Vagina (tissue), 2 donors: ENCODE results near the gene FUS.

Experiments
- CTCF ChIP-seq, 3 experiments: fragments of 450-650 bp in 2 of 3; fragments of 200-600 bp in 1 of 3; sonication (generic) in 1 of 3; IDR thresholded peaks; one replicate each; pipeline ENCODE4 v1.5.1; 2017 to 2019; ENCODE audit warnings: antibody characterized with exemption in 3 of 3, mild to moderate bottlenecking in 2 of 3, moderate library complexity in 2 of 3
- POLR2A ChIP-seq, 2 donors: fragments of 450-650 bp; IDR thresholded peaks; one replicate each; pipeline ENCODE4 v1.6.1; 2017; ENCODE audit warnings: antibody characterized with exemption in 2 of 2, mild to moderate bottlenecking in 2 of 2, moderate library complexity in 2 of 2

GRCh38 chr16:31182391-31182790 lies 2.5 kb downstream of the FUS start:
- TF ChIP-seq CTCF (IDR thresholded peaks at IDR 0.05) (no peak), POLR2A (IDR thresholded peaks at IDR 0.05) (no peak)
